GM18867 (cell line): Measurements from ENCODE around the gene DDX11.
"Not testable (repeated sequence)": the region's sequence is repeated elsewhere in the genome, so short reads cannot be mapped to it uniquely, and the experiment has no call there.

Experiments used
- ATAC-seq: cut with Tn5 transposase; IDR thresholded peaks from one replicate; pipeline ENCODE4 v1.9.1; 2021; ENCODE audit warnings: mild to moderate bottlenecking, moderate library complexity; ENCODE audit not compliant: unreplicated experiment

Gene DDX11

GRCh38 chr12:31066196-31066595, 7.5 kb upstream of the DDX11 start:
- ATAC-seq: not testable (repeated sequence)

- ATAC-seq: not testable (repeated sequence)
Observed at GRCh38 chr12:31067656-31068055, 6.0 kb upstream of the DDX11 start.

GRCh38 chr12:31070971-31071740, 2.5 kb upstream of the DDX11 start:
- ATAC-seq: not testable (repeated sequence)

- ATAC-seq: not testable (repeated sequence)
Observed at GRCh38 chr12:31072962-31073361, 698 bp upstream of the DDX11 start.

GRCh38 chr12:31074333-31074874, 744 bp downstream of the DDX11 start:
- peak; percentile 32 for ATAC-seq

GRCh38 chr12:31076150-31076549, 2.5 kb downstream of the DDX11 start:
- ATAC-seq: not testable (repeated sequence)

GRCh38 chr12:31077095-31077494, 3.4 kb downstream of the DDX11 start:
- ATAC-seq: not testable (repeated sequence)

- not testable (repeated sequence) for ATAC-seq
Observed at GRCh38 chr12:31077998-31078397, 4.3 kb downstream of the DDX11 start.

- not testable (repeated sequence) for ATAC-seq
Observed at GRCh38 chr12:31079421-31079820, 5.8 kb downstream of the DDX11 start.

- not testable (repeated sequence) for ATAC-seq
Observed at GRCh38 chr12:31080221-31080620, 6.6 kb downstream of the DDX11 start.

GRCh38 chr12:31081274-31081673, 7.6 kb downstream of the DDX11 start:
- not testable (repeated sequence) for ATAC-seq

- not testable (repeated sequence) for ATAC-seq
Observed at GRCh38 chr12:31084241-31084640, 10.6 kb downstream of the DDX11 start.

GRCh38 chr12:31086032-31086431, 12.4 kb downstream of the DDX11 start:
- not testable (repeated sequence) for ATAC-seq

GRCh38 chr12:31087486-31087885, 13.8 kb downstream of the DDX11 start:
- ATAC-seq: not testable (repeated sequence)

- ATAC-seq: not testable (repeated sequence)
Observed at GRCh38 chr12:31087956-31088355, 14.3 kb downstream of the DDX11 start.

GRCh38 chr12:31089072-31089471, 15.4 kb downstream of the DDX11 start:
- no peak for ATAC-seq

- not testable (repeated sequence) for ATAC-seq
Observed at GRCh38 chr12:31091629-31092028, 18.0 kb downstream of the DDX11 start.

GRCh38 chr12:31092718-31093117, 19.1 kb downstream of the DDX11 start:
- not testable (repeated sequence) for ATAC-seq

GRCh38 chr12:31095080-31095860, 21.6 kb downstream of the DDX11 start:
- not testable (repeated sequence) for ATAC-seq

GRCh38 chr12:31096251-31097065, 22.8 kb downstream of the DDX11 start:
- ATAC-seq: not testable (repeated sequence)

GRCh38 chr12:31097819-31098218, 24.2 kb downstream of the DDX11 start:
- ATAC-seq: not testable (repeated sequence)
